Thyroid gland (tissue), 4 donors: ENCODE data around the gene GRB7. TPM values are rescaled to one million over a fixed set of nuclear protein-coding genes. Genes with fewer than 3 reads are reported as not detected.

Source experiments
- DNase-seq, 2 donors: peaks; one replicate each; pipeline ENCODE4 v3.0.0-alpha.2; 2019
- H3K27ac ChIP-seq, 3 donors: fragments of 200-600 bp; sonication (generic); 1 replicate in 2 of 3; 2 replicates in 1 of 3; pipeline ENCODE4 v1.5.1; 2016 to 2019; ENCODE audit warnings: mild to moderate bottlenecking in 1 of 3, moderate library complexity in 1 of 3
- H3K27me3 ChIP-seq: fragments of 200-600 bp; sonication (generic); one replicate; pipeline ENCODE4 v1.5.1; 2019
- H3K36me3 ChIP-seq, 2 donors: fragments of 200-600 bp; sonication (generic); one replicate each; pipeline ENCODE4 v1.5.1; 2016 to 2019
- H3K4me1 ChIP-seq, 2 donors: fragments of 200-600 bp; sonication (generic); one replicate each; pipeline ENCODE4 v1.5.1; 2017 to 2019
- H3K4me3 ChIP-seq, 3 donors: fragments of 200-600 bp; sonication (generic); replicated peaks in 1 of 3; 1 replicate in 2 of 3; 2 replicates in 1 of 3; pipeline ENCODE4 v1.5.1; 2016; ENCODE audit warnings: mild to moderate bottlenecking in 1 of 3
- H3K9me3 ChIP-seq: fragments of 200-600 bp; sonication (generic); one replicate; pipeline ENCODE4 v1.5.1; 2017
- POLR2A ChIP-seq, 2 donors: fragments of 450-650 bp; IDR thresholded peaks; one replicate each; pipeline ENCODE4 v1.6.1; 2017; ENCODE audit warnings: antibody characterized with exemption in 2 of 2, mild to moderate bottlenecking in 2 of 2, moderate library complexity in 1 of 2
- WGBS, 2 donors: methylation state at CpG; one replicate each; pipeline ENCODE4 v1.1.5; 2017; 5-methylcytosine and 5-hydroxymethylcytosine counted together
- intact Hi-C: fragments of 100-400 bp; cut with DNase I; formaldehyde crosslinking; loops from one replicate; pipeline ENCODE4 v1.15.1; 2023
- total RNA-seq, 4 donors: library from RNA; depleted of rRNA; stranded (reverse); fragments of >200 nt; gene quantifications; one replicate each; pipeline ENCODE4 v1.2.3, GENCODE V29; 2016
- TF ChIP-seq, protein P1 (sequence below), 6 experiments: fragments of 200-600 bp in 3 of 6; fragments of 450-650 bp in 3 of 6; sonication (generic) in 3 of 6; IDR thresholded peaks; one replicate each; pipeline ENCODE4 v1.5.1; 2016 to 2019; ENCODE audit warnings: antibody characterized with exemption in 6 of 6, mild to moderate bottlenecking in 2 of 6, inconsistent platforms in 1 of 6, moderate library complexity in 1 of 6

Gene GRB7
- total RNA-seq, 4 donors from 2014 or later: 7.1 to 14.0 (median 8.7) TPM

DNA sequence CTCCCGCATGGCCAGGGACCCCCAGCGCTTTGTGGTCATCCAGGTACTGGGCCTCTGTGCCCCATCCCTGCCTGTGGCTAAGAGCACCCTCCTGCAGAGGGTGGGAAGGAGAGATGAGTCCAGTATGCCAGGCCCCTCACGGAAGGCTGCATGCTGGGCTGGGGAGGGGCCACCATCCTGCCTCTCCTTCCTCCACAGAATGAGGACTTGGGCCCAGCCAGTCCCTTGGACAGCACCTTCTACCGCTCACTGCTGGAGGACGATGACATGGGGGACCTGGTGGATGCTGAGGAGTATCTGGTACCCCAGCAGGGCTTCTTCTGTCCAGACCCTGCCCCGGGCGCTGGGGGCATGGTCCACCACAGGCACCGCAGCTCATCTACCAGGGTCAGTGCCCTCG lies 11.1 kb upstream of the GRB7 start:
- Histone ChIP-seq H3K9me3 (no peaks in the 10 kb centered on the region), H3K4me3 (no peak overlapping the region), H3K4me1 (peaks cover 7 to 10% of the 10 kb centered on the region in 2 donors), H3K27ac (no peak overlapping the region), H3K27me3 (no peaks in the 10 kb centered on the region), H3K36me3 (peaks cover 26 to 44% of the 10 kb centered on the region in 2 donors)
- intact Hi-C loops: no loop called here
- no peak for TF ChIP-seq POLR2A (IDR thresholded peaks at IDR 0.05)
- TF ChIP-seq, protein P1, sequence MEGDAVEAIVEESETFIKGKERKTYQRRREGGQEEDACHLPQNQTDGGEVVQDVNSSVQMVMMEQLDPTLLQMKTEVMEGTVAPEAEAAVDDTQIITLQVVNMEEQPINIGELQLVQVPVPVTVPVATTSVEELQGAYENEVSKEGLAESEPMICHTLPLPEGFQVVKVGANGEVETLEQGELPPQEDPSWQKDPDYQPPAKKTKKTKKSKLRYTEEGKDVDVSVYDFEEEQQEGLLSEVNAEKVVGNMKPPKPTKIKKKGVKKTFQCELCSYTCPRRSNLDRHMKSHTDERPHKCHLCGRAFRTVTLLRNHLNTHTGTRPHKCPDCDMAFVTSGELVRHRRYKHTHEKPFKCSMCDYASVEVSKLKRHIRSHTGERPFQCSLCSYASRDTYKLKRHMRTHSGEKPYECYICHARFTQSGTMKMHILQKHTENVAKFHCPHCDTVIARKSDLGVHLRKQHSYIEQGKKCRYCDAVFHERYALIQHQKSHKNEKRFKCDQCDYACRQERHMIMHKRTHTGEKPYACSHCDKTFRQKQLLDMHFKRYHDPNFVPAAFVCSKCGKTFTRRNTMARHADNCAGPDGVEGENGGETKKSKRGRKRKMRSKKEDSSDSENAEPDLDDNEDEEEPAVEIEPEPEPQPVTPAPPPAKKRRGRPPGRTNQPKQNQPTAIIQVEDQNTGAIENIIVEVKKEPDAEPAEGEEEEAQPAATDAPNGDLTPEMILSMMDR (IDR thresholded peaks at IDR 0.05): no peak
- 90 to 98% methylated on average over 6 to 9 of the region's 9 CpGs for WGBS, 2 donors
- no peak for DNase-seq

DNA sequence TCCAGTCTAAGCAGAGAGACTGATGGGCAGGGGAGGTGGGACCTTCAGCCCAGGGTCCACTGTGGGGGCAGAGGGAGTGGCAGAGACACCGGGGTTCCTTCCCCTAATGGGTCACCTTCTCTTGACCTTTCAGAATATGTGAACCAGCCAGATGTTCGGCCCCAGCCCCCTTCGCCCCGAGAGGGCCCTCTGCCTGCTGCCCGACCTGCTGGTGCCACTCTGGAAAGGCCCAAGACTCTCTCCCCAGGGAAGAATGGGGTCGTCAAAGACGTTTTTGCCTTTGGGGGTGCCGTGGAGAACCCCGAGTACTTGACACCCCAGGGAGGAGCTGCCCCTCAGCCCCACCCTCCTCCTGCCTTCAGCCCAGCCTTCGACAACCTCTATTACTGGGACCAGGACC lies 10.2 kb upstream of the GRB7 start:
- DNase-seq: no peak
- Histone ChIP-seq H3K27me3 (no peaks in the 10 kb centered on the region), H3K4me1 (peaks cover 7 to 10% of the 10 kb centered on the region in 2 donors), H3K27ac (no peak overlapping the region), H3K4me3 (no peak overlapping the region), H3K36me3 (peaks cover 26 to 44% of the 10 kb centered on the region in 2 donors), H3K9me3 (no peaks in the 10 kb centered on the region)
- WGBS, 2 donors: 81 to 85% methylated on average over 8 to 10 of the region's 10 CpGs
- TF ChIP-seq POLR2A (IDR thresholded peaks at IDR 0.05): no peak
- TF ChIP-seq, protein P1 (IDR thresholded peaks at IDR 0.05): no peak
- intact Hi-C loops: no loop called here

DNA sequence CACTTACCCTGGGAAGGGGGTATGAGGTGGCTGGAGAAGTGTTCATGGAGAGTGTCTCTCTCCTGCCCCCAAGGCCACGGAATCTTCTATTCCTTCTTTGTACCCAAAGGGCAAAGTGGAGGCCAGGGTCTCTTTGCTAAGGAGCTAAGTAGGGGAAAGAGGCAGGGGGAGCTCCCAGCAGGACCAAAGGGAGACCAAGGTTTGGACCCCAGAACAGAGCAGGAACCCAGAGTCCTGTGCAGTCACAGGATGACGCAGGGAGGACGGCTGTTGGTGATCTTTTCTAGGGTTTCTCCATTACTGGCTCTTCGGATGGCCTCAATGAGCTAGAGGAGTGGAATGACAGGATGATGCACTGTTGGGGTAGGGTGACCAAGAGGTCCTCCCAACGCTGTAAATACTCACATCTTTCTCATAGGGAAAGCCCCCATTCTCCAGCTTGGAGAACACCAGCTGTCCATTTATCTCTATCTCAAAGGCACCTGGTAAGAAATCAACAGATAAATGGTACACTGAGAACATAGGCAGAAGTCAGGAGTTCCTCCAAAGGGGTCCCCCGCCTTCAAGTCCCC lies 8.4 kb upstream of the GRB7 start:
- intact Hi-C loops: no loop called here
- H3K4me3 ChIP-seq: peak overlapping the region in 1 of 3 donors; percentile 64

DNA sequence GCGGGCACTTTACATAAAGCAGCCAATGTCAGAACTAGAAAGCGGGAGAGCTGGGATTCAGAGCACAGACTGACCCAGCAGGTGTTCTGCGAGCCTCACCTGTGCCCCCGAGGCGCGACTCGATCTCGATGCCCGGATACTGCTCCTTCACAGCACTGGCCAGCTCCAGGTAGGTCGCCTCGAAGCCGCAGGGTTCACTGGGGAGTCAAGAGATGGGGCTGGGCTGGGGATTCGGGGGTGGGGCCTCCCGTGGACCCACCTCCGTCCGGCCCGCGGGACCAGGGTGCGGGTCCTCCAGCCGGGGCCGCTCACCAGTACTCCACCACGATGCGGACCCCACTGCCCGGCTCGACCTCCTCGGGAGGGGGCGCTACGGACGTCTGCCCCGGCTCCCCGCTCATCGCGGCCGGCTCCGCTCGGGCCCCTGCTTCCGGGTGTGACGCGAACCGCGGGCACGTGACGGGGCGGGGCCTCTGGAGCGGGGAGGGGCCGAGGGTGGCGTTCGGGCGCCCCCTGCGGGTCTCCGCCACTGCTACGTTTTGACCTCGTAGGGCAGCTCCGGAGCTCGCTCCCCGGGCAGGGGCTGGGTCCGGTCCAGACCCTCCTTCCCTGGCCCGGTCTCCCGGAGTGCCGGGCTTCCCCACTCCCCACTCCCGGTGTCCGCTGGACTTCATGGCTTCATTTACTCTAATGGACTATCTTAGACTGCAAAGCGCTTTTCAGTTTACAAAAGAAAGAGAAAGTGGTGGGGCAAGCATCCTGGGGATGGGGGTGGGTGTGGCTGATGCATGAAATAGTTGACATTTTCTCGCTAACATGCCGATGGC lies 7.4 kb upstream of the GRB7 start, which contains the start of gene MIEN1:
Gene MIEN1, minus strand, starts transcription at position 438 of the 827 bp plus-strand sequence. Its CDS starts 37 bp downstream, at position 401.
- intact Hi-C loops: no loop called here
- Histone ChIP-seq H3K9me3 (no peaks in the 10 kb centered on the region), H3K27me3 (no peaks in the 10 kb centered on the region), H3K36me3 (peaks cover 13 to 28% of the 10 kb centered on the region in 2 donors), H3K27ac (peak within 1 kb of the TSS; percentile 16 to 93 (median 91)), H3K4me1 (peaks cover 7 to 10% of the 10 kb centered on the region in 2 donors), H3K4me3 (peak within 1 kb of the TSS; percentile 2 to 72 (median 64))
- TF ChIP-seq POLR2A (IDR thresholded peaks at IDR 0.05): peak in 1 of 2 donors; percentile 88
- TF ChIP-seq, protein P1 (IDR thresholded peaks at IDR 0.05): peak; percentile 65 to 95 (median 86)
- DNase-seq: peak; percentile 87 to 89
- 3 to 8% methylated on average over 6 to 22 of the region's 65 CpGs for WGBS, 2 donors

More for the DNA sequence above, 8.4 kb upstream of the GRB7 start:
- no peak for DNase-seq
- TF ChIP-seq POLR2A (IDR thresholded peaks at IDR 0.05): no peak
- TF ChIP-seq, protein P1 (IDR thresholded peaks at IDR 0.05): no peak
- 73 to 80% methylated on average over 6 of the region's 6 CpGs for WGBS, 2 donors
- H3K9me3 ChIP-seq: no peaks in the 10 kb centered on the region
- H3K36me3 ChIP-seq: peaks cover 18 to 36% of the 10 kb centered on the region in 2 donors
- H3K27ac ChIP-seq: peak overlapping the region in 2 of 3 donors; percentile 91 to 93
- no peaks in the 10 kb centered on the region for H3K27me3 ChIP-seq
- peaks cover 7 to 10% of the 10 kb centered on the region in 2 donors for H3K4me1 ChIP-seq
